Measurements from ENCODE around the gene STK24.
"Not testable (repeated sequence)": the region's sequence is repeated elsewhere in the genome, so short reads cannot be mapped to it uniquely, and the experiment has no call there.

STK24 gene

DNA sequence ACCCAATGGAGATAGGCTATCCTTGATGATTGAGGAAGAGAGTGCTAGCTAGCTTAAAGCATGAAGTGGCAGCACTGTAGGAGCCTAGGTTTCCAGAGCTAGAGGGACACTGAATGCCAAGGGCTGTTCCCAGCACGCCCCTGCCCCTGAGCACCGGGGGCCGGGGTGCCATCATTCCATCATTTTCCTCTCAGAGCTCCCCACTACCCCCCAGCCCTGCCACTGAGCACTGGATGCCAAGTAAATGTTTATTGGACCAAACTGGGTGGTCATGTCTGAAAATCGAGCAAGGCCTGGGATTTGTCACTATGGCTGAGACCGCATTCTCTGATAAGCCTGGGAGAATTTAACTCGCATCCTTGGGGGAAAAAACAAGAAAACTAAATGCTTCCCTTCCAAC, 142.8 kb downstream of the STK24 start:
- DNase-seq (ENCODE audit: low read depth): no peak

DNA sequence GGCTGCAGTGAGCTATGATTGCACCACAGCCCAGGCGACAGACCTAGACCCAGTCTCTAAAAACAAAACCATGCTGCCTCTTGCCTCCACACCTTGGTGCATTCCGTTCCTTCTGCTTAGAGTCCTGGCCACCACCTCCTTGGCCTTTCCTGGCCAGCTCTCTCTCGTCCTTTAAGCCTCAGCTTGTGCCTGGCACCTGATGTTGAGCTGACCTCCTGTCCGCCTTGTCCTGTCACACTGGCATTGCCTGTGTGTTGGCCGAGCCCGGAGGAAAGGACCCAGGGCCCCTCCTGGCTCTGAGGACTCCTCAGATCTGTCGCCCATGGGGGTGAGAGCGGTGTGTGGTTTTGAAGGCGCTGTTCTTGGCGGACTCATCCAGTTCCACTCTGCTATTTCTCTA, 143.3 kb downstream of the STK24 start:
- no peak for DNase-seq (ENCODE audit: low read depth)

DNA sequence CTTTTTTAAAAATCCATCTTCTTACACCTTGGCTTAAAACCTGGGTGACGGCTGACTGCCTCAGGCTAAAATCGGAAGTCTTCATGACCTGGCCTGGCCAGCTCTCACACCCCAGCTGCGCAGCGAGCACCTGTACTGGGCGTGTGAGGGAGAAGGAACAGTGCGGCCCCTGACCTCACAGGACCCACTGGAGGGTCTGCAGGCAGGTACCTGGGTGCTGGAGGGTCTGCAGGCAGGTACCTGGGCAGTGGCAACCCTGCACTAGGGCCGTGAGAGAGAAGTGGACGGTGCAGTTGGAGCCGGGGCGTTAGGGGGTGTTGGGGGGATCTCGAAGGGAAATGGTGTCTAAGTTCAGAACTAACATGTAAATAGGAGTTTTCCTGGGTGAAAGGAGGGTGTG, 144.3 kb downstream of the STK24 start:
- no peak for DNase-seq (ENCODE audit: low read depth)

DNA sequence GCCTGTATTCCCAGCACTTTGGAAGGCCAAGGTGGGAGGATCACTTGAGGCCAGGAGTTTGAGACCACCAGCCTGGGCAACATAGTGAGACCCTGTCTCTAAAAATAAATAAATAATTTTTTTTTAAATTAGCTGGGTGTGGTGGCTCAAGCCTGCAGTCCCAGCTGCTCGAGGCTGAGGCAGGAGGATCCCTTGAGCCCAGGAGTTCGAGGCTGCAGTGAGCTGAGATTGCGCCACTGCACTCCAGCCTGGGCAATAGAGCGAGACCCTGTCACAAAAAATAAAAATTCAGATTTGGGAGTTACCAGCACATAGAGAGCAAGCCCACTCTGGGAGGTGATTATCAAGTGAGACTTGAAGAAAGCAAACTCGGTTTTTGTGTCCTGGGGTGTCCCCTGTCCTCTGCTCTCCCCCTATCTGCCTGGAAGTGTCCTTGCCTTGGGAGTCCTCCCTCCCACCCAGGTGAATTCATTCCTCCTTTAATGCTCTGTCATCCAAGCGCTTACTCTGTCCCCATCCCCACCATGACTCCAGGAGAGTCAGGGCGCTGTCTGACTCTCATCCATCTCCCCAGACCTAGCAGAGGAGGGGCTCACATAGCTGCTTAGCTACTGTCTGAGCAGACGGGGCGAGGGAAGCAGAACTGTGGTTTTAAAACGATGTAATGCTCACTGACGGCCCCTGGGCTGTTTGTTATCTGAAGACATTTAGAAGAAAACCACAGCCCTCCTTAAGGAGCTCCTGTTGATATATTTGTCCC, 146.8 kb downstream of the STK24 start:
- DNase-seq (ENCODE audit: low read depth): no peak

DNA sequence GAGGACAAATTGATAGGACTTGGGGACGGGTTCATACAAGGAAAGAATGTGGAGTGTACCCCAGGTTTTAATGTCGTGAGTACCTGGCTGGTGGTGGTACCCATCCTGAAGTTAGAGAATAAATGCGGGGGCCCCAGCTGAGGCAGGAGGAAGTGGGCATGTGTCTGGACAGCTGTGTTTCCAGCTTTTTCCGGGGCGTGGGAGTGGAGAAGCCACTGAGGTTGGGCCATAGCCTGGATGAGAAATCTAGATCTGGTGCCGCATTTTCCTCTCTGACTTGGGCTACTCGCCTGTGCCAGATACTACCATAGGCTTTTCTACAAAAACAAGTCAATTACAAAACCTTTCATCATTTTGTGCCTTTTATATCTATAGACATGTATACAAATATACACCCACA, 147.4 kb downstream of the STK24 start:
- DNase-seq (ENCODE audit: low read depth): no peak

DNA sequence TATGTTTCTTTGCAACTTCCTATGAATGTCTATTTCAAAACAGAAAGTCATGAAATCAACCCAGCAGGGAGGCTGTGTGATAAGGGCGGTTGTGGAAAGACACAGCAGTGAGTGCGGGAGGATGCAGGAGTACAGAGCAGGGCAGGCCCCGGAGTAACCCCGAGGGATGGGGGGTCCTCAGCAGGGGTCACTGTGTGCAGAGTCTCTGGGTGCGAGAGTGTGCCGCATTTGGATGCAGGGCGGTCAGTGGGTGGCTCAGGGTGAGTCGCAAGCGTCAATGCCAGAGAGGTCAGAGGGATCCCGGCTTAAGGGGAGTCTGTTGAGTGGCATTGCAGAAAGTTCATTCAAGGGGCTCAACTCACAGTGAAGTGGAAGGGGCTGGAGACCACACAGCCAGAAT, 147.8 kb downstream of the STK24 start:
- DNase-seq (ENCODE audit: low read depth): no peak

DNA sequence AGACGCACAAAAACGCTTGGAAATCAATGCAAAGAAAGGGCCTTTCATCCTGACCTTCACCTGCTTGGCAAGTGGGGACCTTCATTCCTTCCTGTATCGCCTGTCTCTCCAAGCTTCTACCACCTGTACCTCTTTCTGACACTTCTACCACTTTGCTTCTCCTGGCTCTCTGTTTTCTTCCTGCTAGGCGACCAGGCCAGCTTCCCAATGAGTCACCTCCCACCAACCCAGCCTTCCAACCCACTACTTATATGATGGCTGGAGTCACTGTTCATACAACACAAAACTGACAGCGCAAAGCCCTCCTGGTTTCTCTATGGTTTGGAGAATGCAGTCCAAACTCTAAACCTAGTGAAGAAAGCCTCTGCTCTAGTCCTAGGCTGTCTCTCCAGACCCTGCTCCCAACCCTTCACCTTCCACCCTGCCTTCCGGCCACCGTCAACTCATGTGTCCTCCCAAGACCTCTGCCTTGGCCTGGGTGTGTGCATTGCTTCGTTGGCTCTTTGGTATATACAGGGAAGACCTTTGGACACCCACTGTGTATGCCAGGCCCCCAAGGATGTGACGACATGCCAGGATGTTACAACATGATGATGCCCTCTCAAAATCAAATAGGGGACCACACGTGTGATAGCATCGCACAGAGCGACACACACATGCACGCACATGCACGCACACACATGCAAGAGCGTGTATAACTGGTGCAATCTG, 148.5 kb downstream of the STK24 start:
- DNase-seq (ENCODE audit: low read depth): no peak

DNA sequence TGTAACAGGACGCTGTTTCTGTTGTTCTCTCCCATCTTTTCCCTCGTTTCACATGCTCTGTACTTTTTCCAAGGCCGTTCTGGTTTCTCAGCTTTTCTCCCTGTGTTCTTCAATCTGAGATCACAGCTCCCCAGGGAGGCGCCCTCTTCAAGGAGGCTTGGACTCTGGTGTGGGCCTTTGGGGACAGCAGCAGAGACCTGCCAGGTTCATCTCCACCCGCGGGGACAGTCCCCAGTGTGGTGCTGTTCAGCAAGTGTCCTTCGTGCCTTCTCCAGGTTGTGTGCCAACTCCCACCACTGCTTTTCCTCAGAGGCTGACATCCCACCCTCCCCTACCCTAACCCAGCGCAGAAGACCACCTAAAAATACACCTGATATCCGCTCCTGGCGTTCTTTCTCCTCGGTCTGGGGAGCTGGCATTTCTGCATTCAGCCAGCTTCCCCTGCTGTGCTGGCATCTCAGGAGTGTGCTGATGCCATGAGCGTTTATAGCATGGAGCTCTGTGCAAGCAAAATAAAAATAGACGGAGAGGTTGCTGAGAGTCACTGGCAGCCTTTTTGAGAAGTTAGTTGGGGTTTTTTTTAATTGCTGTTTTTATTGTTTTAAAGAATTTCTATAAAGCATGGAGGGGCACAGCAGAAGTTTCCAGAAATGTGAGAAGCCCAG, 149.4 kb downstream of the STK24 start:
- DNase-seq (ENCODE audit: low read depth): no peak

DNA sequence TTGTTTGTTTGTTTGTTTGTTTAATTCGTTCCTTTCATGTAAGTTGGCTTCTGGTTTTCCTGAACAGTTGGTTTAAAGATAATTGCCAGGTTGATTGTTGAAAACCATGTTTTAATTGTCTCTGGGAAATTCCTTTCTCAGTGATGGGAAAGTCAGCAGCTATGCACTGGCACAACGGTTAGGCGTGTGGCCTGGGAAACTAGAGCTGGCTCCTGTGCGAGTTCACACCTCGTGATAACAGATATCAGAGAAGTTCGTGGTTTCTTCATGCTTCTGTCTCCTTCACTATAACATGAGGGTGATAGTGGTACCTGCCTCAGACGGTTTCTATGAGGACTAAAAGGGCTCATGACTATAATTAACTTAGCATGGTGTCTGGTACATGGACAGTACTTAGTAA, 153.5 kb downstream of the STK24 start:
- DNase-seq (ENCODE audit: low read depth): no peak

DNA sequence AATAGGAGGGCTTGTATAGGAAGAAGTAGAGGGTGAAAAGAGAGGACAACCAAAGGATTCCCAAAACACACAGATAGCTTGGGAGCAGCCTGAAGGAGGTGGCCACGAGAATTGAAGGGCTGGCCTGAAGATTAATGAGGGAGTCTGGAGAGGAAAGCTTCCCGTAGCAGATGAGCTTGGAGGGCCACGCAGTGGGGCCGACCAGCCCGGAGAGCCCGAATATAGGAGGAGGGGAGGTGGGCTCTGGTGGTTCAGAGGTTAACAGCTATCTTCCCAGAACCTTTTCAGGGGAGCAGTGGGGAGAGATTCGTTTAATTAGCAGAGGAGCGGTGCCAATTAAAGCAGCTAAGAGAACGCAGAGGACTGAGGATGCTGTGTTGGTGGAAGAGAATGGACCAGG, 154.9 kb downstream of the STK24 start:
- DNase-seq (ENCODE audit: low read depth): no peak

DNA sequence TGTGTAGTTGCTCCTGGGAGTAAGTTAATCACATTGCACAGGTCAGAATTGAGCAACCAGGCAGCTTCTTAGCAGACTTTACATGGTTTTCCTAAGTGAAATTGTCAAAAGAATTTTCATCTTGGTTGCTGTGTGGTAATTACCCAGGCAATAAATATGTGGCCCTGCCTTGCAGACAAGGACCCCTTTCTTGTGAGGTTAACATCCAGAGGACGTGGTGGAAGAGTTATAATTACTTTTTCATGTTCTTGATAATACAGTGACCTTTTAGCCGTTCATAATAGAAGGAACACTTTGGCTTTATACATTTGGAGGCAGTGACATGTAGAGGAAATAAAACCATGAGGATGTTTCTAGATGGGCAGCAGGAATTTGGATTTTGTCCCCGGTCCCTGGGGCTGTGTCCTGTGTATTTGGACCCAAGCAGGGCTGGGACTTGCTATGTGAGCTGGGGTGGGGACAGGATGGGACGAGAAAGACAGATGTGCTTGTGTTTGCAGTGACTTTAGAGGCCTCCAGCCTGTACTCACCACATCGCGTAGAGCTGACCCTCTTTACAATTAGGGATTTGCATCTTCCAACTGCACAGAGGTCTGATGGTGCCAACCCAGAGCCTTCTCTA, 156.2 kb downstream of the STK24 start:
- no peak for DNase-seq (ENCODE audit: low read depth)

DNA sequence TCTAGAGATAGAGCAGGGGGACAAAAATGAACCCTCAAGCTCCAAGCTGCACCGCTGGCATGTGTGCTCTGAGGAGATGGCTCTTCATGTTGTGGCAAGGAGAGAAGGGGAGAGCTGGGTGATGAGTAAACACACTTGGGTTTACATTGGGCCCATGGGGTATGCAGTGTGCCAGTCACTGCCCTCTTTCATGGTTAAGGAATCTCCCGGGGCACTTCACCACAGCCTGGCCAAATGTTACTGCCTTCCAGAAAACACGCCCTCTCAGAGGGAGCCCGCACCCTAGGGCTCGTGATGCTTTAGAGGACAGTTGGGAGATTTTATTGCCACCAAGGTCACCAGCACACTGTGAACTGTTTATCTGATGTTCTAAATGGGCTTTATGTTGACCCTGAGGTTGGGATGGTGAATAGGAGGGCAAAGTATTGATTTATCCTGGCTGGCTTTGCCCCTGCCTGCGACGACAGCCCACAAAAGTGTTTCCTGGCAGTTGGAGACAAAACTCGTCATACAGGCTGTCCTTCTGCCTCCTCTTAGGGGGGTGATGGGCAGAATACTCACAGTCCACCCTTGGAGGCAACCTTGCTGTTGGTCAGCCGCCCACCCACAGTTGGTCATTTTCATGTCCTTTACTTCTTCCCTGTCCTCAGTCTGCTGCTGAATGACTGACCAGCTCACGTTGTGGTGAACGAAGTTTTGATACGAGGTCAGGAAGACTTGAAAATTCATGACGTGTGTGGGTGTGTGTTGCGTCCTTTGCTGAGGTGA, 156.9 kb downstream of the STK24 start:
- DNase-seq (ENCODE audit: low read depth): no peak

DNA sequence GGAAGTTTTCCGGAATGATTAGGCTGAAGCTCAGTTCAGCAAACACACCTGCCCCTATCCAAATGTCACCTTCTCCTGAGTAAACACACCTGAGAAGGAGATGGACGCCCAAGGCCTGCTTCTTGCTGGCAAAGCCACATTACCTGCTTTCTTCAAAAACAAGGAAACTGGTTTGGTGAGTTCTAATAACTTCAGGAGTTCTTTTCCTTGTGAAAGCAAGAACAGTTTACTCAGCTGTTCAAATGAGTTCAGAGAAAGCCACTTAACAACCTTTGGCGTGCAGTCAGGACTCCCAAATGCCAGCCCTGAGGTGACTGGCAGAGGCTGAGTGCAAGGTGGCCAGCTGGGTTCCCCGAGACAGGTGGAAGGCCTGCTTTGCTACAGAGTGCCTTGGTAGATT, 160.5 kb downstream of the STK24 start:
- DNase-seq (ENCODE audit: low read depth): no peak

DNA sequence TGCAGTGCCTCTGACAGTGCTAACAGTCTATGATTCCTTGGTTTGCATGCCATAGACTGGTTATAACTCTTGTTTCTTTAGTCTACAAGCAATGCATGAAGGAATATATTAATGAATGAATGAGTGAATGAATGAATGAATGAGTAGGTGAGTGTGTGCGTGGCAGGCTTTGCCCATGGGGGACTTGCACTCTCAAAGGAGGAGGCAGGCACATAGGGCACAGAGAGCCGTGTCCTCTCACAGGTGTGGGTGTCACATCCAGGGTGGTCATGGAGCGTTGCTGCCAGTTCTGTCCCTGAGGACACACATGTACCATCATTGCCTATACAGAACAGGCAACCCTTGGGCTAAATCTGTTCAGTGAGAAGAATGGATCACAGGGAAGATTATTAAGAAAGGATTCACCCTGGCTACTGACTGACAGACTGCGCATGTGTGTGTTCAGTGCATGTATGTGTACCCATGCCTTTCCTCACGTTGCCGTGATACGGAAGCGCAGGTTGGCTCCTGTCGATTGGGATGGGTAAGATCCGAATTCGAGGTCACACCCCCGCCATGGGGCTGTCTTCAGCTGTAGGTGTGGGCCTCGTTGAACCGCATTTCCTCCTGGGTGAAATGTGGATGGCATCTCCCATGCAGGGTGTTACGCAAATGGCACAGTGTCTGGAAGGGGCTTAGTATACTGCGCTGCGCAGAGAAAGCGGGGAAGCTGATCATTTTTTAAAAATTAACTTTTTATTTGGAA, 161.4 kb downstream of the STK24 start:
- DNase-seq (ENCODE audit: low read depth): no peak

DNA sequence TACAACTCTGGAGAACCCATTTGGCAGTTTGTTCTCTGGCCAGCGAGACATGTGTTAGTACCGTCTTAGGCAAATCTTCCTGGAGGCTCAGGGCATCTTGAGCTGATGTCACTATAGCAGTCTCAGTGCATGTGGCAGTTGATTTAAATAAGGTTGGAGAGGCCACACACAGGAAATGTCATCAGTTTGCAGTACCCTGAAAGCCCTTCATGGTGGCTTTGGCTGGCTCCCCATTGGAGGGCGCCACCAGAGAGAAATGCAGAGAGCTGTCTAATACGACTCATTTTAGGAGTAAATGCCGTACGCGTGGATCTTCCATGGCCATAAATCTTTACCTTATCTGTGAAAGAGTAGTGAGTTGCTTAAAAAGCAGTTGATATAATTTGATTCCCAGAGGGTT, 163.1 kb downstream of the STK24 start:
- no peak for DNase-seq (ENCODE audit: low read depth)

DNA sequence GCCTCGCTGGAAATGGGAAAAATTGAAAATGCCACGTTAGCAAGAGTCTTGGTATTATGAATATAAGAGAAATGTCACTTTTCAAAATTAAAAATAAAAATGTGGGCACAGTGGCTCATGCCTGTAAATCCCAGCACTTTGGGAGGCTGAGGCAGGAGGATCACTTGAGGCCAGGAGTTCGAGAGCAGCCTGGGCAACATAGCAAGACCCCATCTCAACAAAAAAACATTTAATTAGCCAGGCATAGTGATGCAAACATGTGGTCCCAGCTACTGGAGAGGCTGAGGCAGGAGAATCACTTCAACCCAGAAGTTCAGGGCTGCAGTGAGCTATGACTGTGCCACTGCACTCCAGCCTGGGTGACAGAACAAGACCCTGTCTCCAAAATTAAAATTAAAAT, 163.6 kb downstream of the STK24 start:
- not testable (repeated sequence) for DNase-seq (ENCODE audit: low read depth)

DNA sequence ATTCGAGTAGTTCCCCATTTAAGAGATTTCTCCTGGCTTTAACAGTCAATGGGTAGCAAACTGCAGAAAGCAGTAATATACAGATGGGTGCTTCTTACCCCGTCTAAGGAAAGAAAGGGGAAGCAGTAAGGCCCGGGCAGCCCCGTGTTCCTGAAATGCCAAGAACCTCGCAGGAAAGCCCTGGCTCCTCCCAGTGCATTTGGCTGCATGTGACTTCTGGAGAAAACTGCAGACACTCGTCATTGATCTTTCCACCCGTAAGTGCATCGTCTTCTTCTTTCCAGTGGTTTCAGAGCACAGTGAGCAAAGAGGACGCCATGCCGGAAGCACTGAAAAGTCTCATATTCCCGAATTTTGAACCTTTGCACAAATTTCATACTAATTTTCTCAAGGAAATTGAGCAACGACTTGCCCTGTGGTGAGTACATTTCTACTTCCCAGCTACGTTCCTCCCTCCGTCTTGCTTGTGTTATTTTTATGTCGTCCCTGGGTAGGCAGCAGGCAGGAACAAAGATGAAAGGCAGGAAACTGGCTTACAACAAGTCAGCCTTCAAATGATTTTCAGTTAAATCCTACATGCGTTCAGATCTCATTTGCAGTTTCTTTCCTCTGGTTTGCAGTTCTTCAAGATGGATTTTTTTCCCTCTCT, 165.2 kb downstream of the STK24 start:
- DNase-seq (ENCODE audit: low read depth): no peak

DNA sequence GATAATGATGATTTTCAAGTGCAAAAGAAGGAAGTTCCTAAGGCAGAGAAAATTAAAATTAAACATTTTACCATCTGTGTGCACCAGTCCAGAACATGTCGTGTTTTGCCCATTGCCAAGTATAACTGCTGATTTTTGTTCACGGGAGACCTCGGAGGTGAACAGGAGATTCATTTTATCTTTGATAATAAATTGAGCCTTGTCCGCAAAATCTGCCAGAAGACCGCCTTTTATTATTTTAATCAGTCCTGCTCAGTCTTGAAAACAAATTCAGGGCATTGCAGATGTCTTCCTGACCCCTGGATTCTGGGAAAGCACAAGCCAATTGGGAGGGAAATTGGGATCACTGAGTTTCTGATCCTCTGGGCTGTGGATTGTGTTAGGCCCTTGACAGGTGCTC, 165.9 kb downstream of the STK24 start:
- no peak for DNase-seq (ENCODE audit: low read depth)

DNA sequence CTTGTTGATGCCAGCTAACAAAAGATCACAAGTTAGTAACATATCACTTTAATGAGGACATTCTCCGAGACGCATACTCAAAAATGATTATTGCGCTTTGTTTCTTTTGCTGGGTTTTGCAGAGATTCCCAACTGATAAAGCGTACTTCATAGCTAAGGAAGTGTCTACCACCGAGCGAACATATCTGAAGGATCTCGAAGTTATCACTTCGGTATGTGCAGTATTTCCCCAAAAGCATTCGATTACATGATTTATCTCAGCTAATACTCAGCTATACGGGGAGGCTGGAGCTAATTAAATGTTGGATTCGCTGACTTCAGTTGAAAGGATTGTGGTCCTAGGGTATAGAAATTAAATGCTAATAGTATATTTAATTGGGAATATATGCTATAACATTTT, 166.3 kb downstream of the STK24 start:
- no peak for DNase-seq (ENCODE audit: low read depth)

DNA sequence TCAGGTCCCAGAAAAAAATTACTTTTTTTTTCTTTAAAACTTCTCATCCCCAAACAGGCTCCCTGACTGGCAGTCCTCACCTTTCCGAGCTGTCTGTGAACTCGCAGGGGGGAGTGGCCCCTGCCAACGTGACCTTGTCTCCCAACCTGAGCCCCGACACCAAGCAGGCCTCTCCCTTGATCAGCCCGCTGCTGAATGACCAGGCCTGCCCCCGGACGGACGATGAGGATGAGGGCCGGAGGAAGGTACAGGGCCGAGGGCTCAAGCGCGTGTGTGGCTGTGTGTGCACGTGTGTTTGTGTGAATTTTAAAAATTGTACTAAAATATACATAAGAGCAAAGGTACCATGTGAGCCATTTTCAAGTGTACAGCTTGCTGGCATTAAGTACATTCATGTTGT, 167.6 kb downstream of the STK24 start:
- DNase-seq (ENCODE audit: low read depth): no peak

DNA sequence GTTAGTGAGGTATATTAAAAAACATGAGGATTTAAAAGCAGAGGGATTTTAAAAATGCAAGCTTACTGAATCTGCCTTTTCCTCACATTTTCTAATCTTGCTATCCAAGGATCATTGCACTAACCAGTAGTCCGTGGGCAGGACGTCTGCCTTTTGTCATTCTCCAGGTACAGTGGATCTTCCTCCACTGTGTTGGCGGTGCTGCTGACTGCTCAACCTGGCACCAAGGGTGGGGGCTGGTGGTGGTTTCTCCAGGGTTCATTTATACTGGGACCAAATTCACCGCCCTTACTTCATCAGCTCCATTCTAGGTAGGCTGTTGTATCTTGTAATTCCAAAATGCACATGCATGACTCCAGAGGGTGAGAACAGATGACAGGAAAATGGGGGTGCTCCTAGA, 169.3 kb downstream of the STK24 start:
- DNase-seq (ENCODE audit: low read depth): no peak
